ENCODE results near the gene DCST1. TPM values are rescaled to one million over a fixed set of nuclear protein-coding genes. Genes with fewer than 3 reads are reported as not detected.

Gene DCST1
- polyA plus RNA-seq, 3 donors from 2014 or later, result not detected

- H3K9me3 Mint-ChIP-seq, result peaks cover 0 to 2% (median 0%) of the 10 kb centered on the region in 6 donors
Measured at GRCh38 chr1:155038602-155039307, 5.1 kb downstream of the DCST1 start.

GRCh38 chr1:155039308-155039669, 5.7 kb downstream of the DCST1 start:
- Mint-ChIP-seq H3K36me3 (no peaks in the 10 kb centered on the region), H3K9me3 (peaks cover 0 to 2% (median 0%) of the 10 kb centered on the region in 6 donors), H3K27me3 (ENCODE audit: low read depth in 3 of 3) (peaks cover 0 to 3% (median 0%) of the 10 kb centered on the region in 3 donors), H3K4me3 (no peak overlapping the region), H3K4me1 (no peaks in the 10 kb centered on the region), H3K27ac (no peak overlapping the region)
- DNase-seq, result no peak

More at GRCh38 chr1:155038602-155039307, 5.1 kb downstream of the DCST1 start:
- Mint-ChIP-seq H3K27ac (no peak overlapping the region), H3K4me1 (no peaks in the 10 kb centered on the region), H3K36me3 (no peaks in the 10 kb centered on the region), H3K4me3 (no peak overlapping the region), H3K27me3 (ENCODE audit: low read depth in 3 of 3) (peaks cover 0 to 3% (median 0%) of the 10 kb centered on the region in 3 donors)
- DNase-seq, result no peak

- Mint-ChIP-seq H3K9me3 (no peaks in the 10 kb centered on the region), H3K36me3 (no peaks in the 10 kb centered on the region), H3K27ac (no peak overlapping the region), H3K27me3 (ENCODE audit: low read depth in 3 of 3) (peaks cover 0 to 3% (median 0%) of the 10 kb centered on the region in 3 donors), H3K4me3 (no peak overlapping the region), H3K4me1 (no peaks in the 10 kb centered on the region)
- DNase-seq, result no peak
Measured at GRCh38 chr1:155040358-155041093, 6.9 kb downstream of the DCST1 start.

- Mint-ChIP-seq H3K27ac (no peak overlapping the region), H3K4me3 (no peak overlapping the region), H3K9me3 (no peaks in the 10 kb centered on the region), H3K27me3 (ENCODE audit: low read depth in 3 of 3) (peaks cover 0 to 4% (median under 1%) of the 10 kb centered on the region in 3 donors), H3K4me1 (no peaks in the 10 kb centered on the region), H3K36me3 (no peaks in the 10 kb centered on the region)
- DNase-seq, result no peak
Measured at GRCh38 chr1:155042789-155043188, 9.2 kb downstream of the DCST1 start.

- Mint-ChIP-seq H3K36me3 (no peaks in the 10 kb centered on the region), H3K4me1 (no peaks in the 10 kb centered on the region), H3K27me3 (ENCODE audit: low read depth in 3 of 3) (peaks cover 0 to 2% (median 1%) of the 10 kb centered on the region in 3 donors), H3K4me3 (no peak overlapping the region), H3K27ac (no peak overlapping the region), H3K9me3 (no peaks in the 10 kb centered on the region)
- DNase-seq, result no peak
Measured at GRCh38 chr1:155043301-155043702, 9.7 kb downstream of the DCST1 start.

GRCh38 chr1:155043793-155044192, 10.2 kb downstream of the DCST1 start:
- no peaks in the 10 kb centered on the region for H3K4me1 Mint-ChIP-seq
- H3K27ac Mint-ChIP-seq, result no peak overlapping the region
- no peak for DNase-seq
- H3K27me3 Mint-ChIP-seq (ENCODE audit: low read depth in 3 of 3), result peaks cover 0 to 2% (median 1%) of the 10 kb centered on the region in 3 donors
- no peaks in the 10 kb centered on the region for H3K9me3 Mint-ChIP-seq
- no peak overlapping the region for H3K4me3 Mint-ChIP-seq
- H3K36me3 Mint-ChIP-seq, result no peaks in the 10 kb centered on the region

GRCh38 chr1:155044365-155044764, 10.7 kb downstream of the DCST1 start:
- DNase-seq, result no peak

GRCh38 chr1:155044812-155045657, 11.4 kb downstream of the DCST1 start:
- Mint-ChIP-seq H3K4me1 (peaks cover 0 to 6% of the 10 kb centered on the region in 2 donors), H3K27me3 (ENCODE audit: low read depth in 3 of 3) (peaks cover 0 to 3% (median 1%) of the 10 kb centered on the region in 3 donors), H3K36me3 (no peaks in the 10 kb centered on the region), H3K4me3 (no peak overlapping the region), H3K9me3 (no peaks in the 10 kb centered on the region), H3K27ac (no peak overlapping the region)
- DNase-seq, result peak; percentile 61 to 72 (median 62)

More at GRCh38 chr1:155044365-155044764, 10.7 kb downstream of the DCST1 start:
- peaks cover 0 to 2% (median 1%) of the 10 kb centered on the region in 3 donors for H3K27me3 Mint-ChIP-seq (ENCODE audit: low read depth in 3 of 3)
- H3K36me3 Mint-ChIP-seq, result no peaks in the 10 kb centered on the region
- H3K27ac Mint-ChIP-seq, result no peak overlapping the region
- H3K9me3 Mint-ChIP-seq, result no peaks in the 10 kb centered on the region
- H3K4me3 Mint-ChIP-seq, result no peak overlapping the region
- no peaks in the 10 kb centered on the region for H3K4me1 Mint-ChIP-seq

GRCh38 chr1:155048449-155049334, 15.1 kb downstream of the DCST1 start:
- Mint-ChIP-seq H3K4me3 (peak overlapping the region in 2 of 5 donors; percentile 84 to 86), H3K27ac (no peak overlapping the region), H3K9me3 (no peaks in the 10 kb centered on the region), H3K27me3 (ENCODE audit: low read depth in 3 of 3) (peaks cover 0 to 3% (median 1%) of the 10 kb centered on the region in 3 donors), H3K36me3 (no peaks in the 10 kb centered on the region), H3K4me1 (peaks cover 24 to 28% of the 10 kb centered on the region in 2 donors)
- no peak for DNase-seq

GRCh38 chr1:155049651-155050559, 16.3 kb downstream of the DCST1 start:
- H3K27me3 Mint-ChIP-seq (ENCODE audit: low read depth in 3 of 3), result peaks cover 0 to 3% (median 1%) of the 10 kb centered on the region in 3 donors
- no peaks in the 10 kb centered on the region for H3K36me3 Mint-ChIP-seq
- no peak for DNase-seq
- H3K4me1 Mint-ChIP-seq, result peaks cover 24 to 28% of the 10 kb centered on the region in 2 donors
- peak overlapping the region in 3 of 6 donors; percentile 1 to 71 (median 39) for H3K27ac Mint-ChIP-seq
- H3K9me3 Mint-ChIP-seq, result no peaks in the 10 kb centered on the region
- peak overlapping the region; percentile 84 to 89 (median 87) for H3K4me3 Mint-ChIP-seq

- DNase-seq, result peak; percentile 74 to 80 (median 78)
- peak within 1 kb of the TSS in 5 of 6 donors; percentile 56 to 88 (median 76) for H3K27ac Mint-ChIP-seq
- H3K27me3 Mint-ChIP-seq (ENCODE audit: low read depth in 3 of 3), result peaks cover 0 to 3% (median 1%) of the 10 kb centered on the region in 3 donors
- no peaks in the 10 kb centered on the region for H3K9me3 Mint-ChIP-seq
- peaks cover 24 to 28% of the 10 kb centered on the region in 2 donors for H3K4me1 Mint-ChIP-seq
- peak within 1 kb of the TSS; percentile 84 to 89 (median 87) for H3K4me3 Mint-ChIP-seq
- H3K36me3 Mint-ChIP-seq, result no peaks in the 10 kb centered on the region
Measured at GRCh38 chr1:155050560-155051341, 17.1 kb downstream of the DCST1 start, which contains the start of gene ADAM15. Gene ADAM15 (plus strand): TSS chr1:155051316. CDS start chr1:155051387, 71 bp downstream.
